Naive thymus-derived CD4-positive, alpha-beta T cell (primary cell): Measurements from ENCODE around the gene CR2. TPM values are rescaled to one million over a fixed set of nuclear protein-coding genes. Genes with fewer than 3 reads are reported as not detected.
A peak's percentile ranks its signal among the peaks of the same experiment; 100 is the strongest.

ENCODE experiments used
- ATAC-seq: fragments of 150-1000 bp; cut with Tn5 transposase; 2 replicates; pipeline ENCODE4 v1.10.0; 2021; ENCODE audit warnings: mild to moderate bottlenecking, moderate library complexity
- CTCF ChIA-PET: fragments of 350-600 bp; sonication (Branson Sonifier 250); formaldehyde crosslinking; loops from one replicate; lab custom pipeline; 2021; ENCODE audit warnings: antibody characterized with exemption; lab: Charles Lee
- POLR2A ChIA-PET: fragments of 350-600 bp; sonication (Branson Sonifier 250); formaldehyde crosslinking; loops from one replicate; lab custom pipeline; 2021; ENCODE audit warnings: antibody characterized with exemption, inconsistent platforms; lab: Charles Lee
- DNase-seq, 9 donors: peaks; one replicate each; pipeline versions ENCODE4 v3.0.0 to v3.0.0-alpha.2; 2020 to 2022; ENCODE audit warnings: mixed read lengths in 1 of 9
- H3K27ac ChIP-seq: one replicate; pipeline ENCODE4 v1.7.0; 2013; ENCODE audit warnings: mild to moderate bottlenecking, low read depth, low read length, moderate library complexity
- H3K27me3 ChIP-seq, 2 donors: one replicate each; pipeline ENCODE4 v1.7.0; 2013; ENCODE audit warnings: low read length in 2 of 2, mild to moderate bottlenecking in 2 of 2, moderate library complexity in 2 of 2; ENCODE audit not compliant: control insufficient read depth in 2 of 2, insufficient read depth in 2 of 2
- H3K36me3 ChIP-seq, 3 experiments: 1 replicate in 2 of 3; 2 replicates in 1 of 3; pipeline ENCODE4 v1.7.0; 2013; ENCODE audit warnings: low read length in 3 of 3, mild to moderate bottlenecking in 3 of 3, moderate library complexity in 1 of 3; ENCODE audit not compliant: insufficient read depth in 3 of 3, control insufficient read depth in 2 of 3
- H3K4me1 ChIP-seq, 2 donors: one replicate each; pipeline ENCODE4 v1.7.0; 2013; ENCODE audit warnings: low read length in 2 of 2, mild to moderate bottlenecking in 2 of 2, moderate library complexity in 1 of 2; ENCODE audit not compliant: control insufficient read depth in 2 of 2, insufficient read depth in 2 of 2
- H3K4me3 ChIP-seq: 2 replicates; pipeline ENCODE4 v1.7.0; 2013; ENCODE audit warnings: mild to moderate bottlenecking, low read length
- H3K9me3 ChIP-seq, 3 experiments: 1 replicate in 2 of 3; 2 replicates in 1 of 3; pipeline ENCODE4 v1.7.0; 2013; ENCODE audit warnings: low read length in 3 of 3; ENCODE audit not compliant: control insufficient read depth in 2 of 3
- H3K27ac Mint-ChIP-seq, 9 donors: one replicate each; pipeline ENCODE4 v1.8.0; 2020 to 2022; ENCODE audit warnings: mixed read lengths in 9 of 9, mild to moderate bottlenecking in 8 of 9, moderate library complexity in 5 of 9, inconsistent platforms in 2 of 9
- H3K27me3 Mint-ChIP-seq, 5 donors: one replicate each; pipeline ENCODE4 v1.8.0; 2021 to 2022; ENCODE audit warnings: mixed read lengths in 5 of 5, mild to moderate bottlenecking in 1 of 5
- H3K36me3 Mint-ChIP-seq, 5 donors: one replicate each; pipeline ENCODE4 v1.8.0; 2020 to 2022; ENCODE audit warnings: mixed read lengths in 5 of 5, mild to moderate bottlenecking in 3 of 5, inconsistent platforms in 1 of 5
- H3K4me1 Mint-ChIP-seq, 7 donors: one replicate each; pipeline ENCODE4 v1.8.0; 2020 to 2022; ENCODE audit warnings: mixed read lengths in 7 of 7, mild to moderate bottlenecking in 3 of 7, inconsistent platforms in 1 of 7
- H3K4me3 Mint-ChIP-seq, 10 donors: one replicate each; pipeline ENCODE4 v1.8.0; 2020 to 2022; ENCODE audit warnings: mild to moderate bottlenecking in 10 of 10, mixed read lengths in 10 of 10, moderate library complexity in 6 of 10, inconsistent platforms in 2 of 10
- H3K9me3 Mint-ChIP-seq, 11 donors: one replicate each; pipeline ENCODE4 v1.8.0; 2020 to 2022; ENCODE audit warnings: mixed read lengths in 11 of 11, mild to moderate bottlenecking in 4 of 11, inconsistent platforms in 1 of 11, moderate library complexity in 1 of 11
- intact Hi-C, 2 donors: fragments of 100-400 bp; cut with micrococcal nuclease; formaldehyde crosslinking; loops; one replicate each; pipeline ENCODE4 v1.15.1; 2023
- polyA plus RNA-seq, 2 donors: library from polyadenylated mRNA; unstranded; fragments of 300-500 nt; fragmentation: Illumina TruSeq; gene quantifications; one replicate each; pipeline ENCODE4 v1.2.3, GENCODE V29; 2021
- total RNA-seq, 6 experiments: library from RNA in 5 of 6; stranded (reverse) in 5 of 6; gene quantifications; 1 replicate in 5 of 6; 2 replicates in 1 of 6; pipeline ENCODE4 v1.2.3 and lab custom pipeline; 2021 to 2026

CR2 gene
- total and polyA plus RNA-seq, 7 experiments from 2014 or later, result 2.6 to 14.5 (median 8.6) TPM; not detected in 1

- Mint-ChIP-seq H3K27me3 (peaks cover 0 to 22% (median 4%) of the 10 kb centered on the region in 5 donors), H3K4me3 (no peak overlapping the region), H3K9me3 (peaks cover 0 to 14% (median 8%) of the 10 kb centered on the region in 11 donors), H3K36me3 (peaks cover 0 to 8% (median 5%) of the 10 kb centered on the region in 5 donors), H3K4me1 (no peaks in the 10 kb centered on the region), H3K27ac (peak overlapping the region in 1 of 9 donors; percentile 39)
- ATAC-seq, result no peak
- Histone ChIP-seq H3K4me1 (no peaks in the 10 kb centered on the region), H3K36me3 (no peaks in the 10 kb centered on the region), H3K27ac (no peak overlapping the region), H3K9me3 (no peaks in the 10 kb centered on the region), H3K27me3 (no peaks in the 10 kb centered on the region), H3K4me3 (no peak overlapping the region)
- intact Hi-C loops, result no loop called here
- CTCF ChIA-PET, result no interaction called here
- no peak for DNase-seq
- POLR2A ChIA-PET, result no interaction called here
Observed at GRCh38 chr1:207424570-207425131, 29.5 kb upstream of the CR2 start.

DNA sequence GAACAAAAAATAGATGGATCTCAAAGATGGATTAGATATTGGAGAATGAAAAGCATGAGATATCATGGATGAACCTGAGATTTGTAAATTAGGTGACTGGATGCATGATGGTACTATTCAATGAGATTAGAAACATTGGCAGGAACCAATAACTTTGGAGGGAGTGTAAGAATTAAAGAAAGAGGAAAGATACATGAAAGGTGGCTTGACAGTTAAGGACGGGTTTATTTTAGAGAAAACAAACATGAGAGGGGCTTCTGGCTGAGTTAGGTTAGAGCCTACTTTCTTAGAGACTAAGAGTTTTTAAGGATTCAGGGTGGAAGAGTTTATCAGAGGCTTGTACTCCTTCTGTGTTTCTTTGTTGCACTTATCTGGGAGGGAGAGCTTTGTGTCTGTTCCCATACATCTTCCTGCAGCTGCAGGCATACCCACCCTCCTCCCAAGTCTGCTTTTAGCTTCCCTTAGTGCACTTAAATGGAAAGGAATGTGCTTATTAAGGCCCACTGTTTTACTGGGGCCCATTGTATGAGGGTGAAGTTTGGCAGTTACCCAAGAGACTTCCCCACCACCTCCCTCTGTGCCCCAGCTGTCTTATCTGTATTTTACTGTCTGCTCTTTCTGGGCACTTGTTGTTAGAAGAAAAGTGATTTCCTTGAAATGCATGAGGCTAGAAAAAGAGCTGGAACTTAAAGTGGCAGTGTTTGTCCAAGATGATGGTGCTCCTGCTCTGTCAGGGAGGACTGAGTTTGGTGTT lies 26.1 kb upstream of the CR2 start:
- POLR2A ChIA-PET, result no interaction called here
- H3K4me1 Mint-ChIP-seq, result no peaks in the 10 kb centered on the region
- CTCF ChIA-PET, result no interaction called here
- H3K27me3 ChIP-seq, result no peaks in the 10 kb centered on the region
- H3K9me3 Mint-ChIP-seq, result peaks cover 0 to 2% (median 0%) of the 10 kb centered on the region in 11 donors
- H3K9me3 ChIP-seq, result no peaks in the 10 kb centered on the region
- H3K36me3 Mint-ChIP-seq, result no peaks in the 10 kb centered on the region
- ATAC-seq (no peak), DNase-seq (no peak)
- H3K4me3 ChIP-seq, result no peak overlapping the region
- peaks cover 0 to 24% (median 4%) of the 10 kb centered on the region in 5 donors for H3K27me3 Mint-ChIP-seq
- no peak overlapping the region for H3K4me3 Mint-ChIP-seq
- no peak overlapping the region for H3K27ac Mint-ChIP-seq
- no peak overlapping the region for H3K27ac ChIP-seq
- intact Hi-C loops, result no loop called here
- H3K36me3 ChIP-seq, result no peaks in the 10 kb centered on the region
- no peaks in the 10 kb centered on the region for H3K4me1 ChIP-seq

DNA sequence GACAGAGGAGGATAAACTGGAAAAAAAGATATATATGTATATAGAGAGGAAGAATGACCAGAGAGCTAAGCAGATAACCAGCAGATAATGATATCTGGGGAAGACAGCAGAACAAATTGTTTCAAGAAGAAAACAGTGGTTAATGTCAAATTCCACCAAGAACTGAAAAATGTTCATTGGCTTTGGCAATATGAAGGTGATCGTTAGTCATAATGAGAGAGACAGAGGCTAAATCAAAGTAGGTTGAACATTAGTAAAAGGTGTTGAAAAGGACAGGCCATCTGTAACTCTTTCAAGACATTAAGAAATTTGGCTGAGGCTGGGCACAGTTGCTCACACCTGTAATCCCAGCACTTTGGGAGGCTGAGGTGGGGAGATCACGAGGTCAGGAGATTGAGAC lies 25.3 kb upstream of the CR2 start:
- H3K27ac ChIP-seq, result no peak overlapping the region

GRCh38 chr1:207429963-207430362 lies 24.2 kb upstream of the CR2 start:
- H3K9me3 ChIP-seq, result no peaks in the 10 kb centered on the region
- intact Hi-C loops, result no loop called here
- no peak overlapping the region for H3K27ac ChIP-seq
- H3K27me3 ChIP-seq, result no peaks in the 10 kb centered on the region
- H3K27me3 Mint-ChIP-seq, result peaks cover 0 to 28% (median 4%) of the 10 kb centered on the region in 5 donors
- H3K36me3 Mint-ChIP-seq, result no peaks in the 10 kb centered on the region
- ChIA-PET CTCF (no interaction called here), POLR2A (no interaction called here)
- ATAC-seq, result no peak
- no peak overlapping the region for H3K27ac Mint-ChIP-seq
- H3K4me3 Mint-ChIP-seq, result no peak overlapping the region
- no peak overlapping the region for H3K4me3 ChIP-seq
- no peaks in the 10 kb centered on the region for H3K4me1 Mint-ChIP-seq
- no peak for DNase-seq
- H3K4me1 ChIP-seq, result no peaks in the 10 kb centered on the region
- H3K9me3 Mint-ChIP-seq, result no peaks in the 10 kb centered on the region
- no peaks in the 10 kb centered on the region for H3K36me3 ChIP-seq

More for the DNA sequence above, 25.3 kb upstream of the CR2 start:
- Histone ChIP-seq H3K36me3 (no peaks in the 10 kb centered on the region), H3K9me3 (no peaks in the 10 kb centered on the region), H3K4me3 (no peak overlapping the region), H3K27me3 (no peaks in the 10 kb centered on the region), H3K4me1 (no peaks in the 10 kb centered on the region)
- intact Hi-C loops, result no loop called here
- H3K27me3 Mint-ChIP-seq, result peaks cover 0 to 24% (median 4%) of the 10 kb centered on the region in 5 donors
- H3K4me3 Mint-ChIP-seq, result no peak overlapping the region
- H3K4me1 Mint-ChIP-seq, result no peaks in the 10 kb centered on the region
- ATAC-seq (no peak), DNase-seq (no peak)
- H3K36me3 Mint-ChIP-seq, result no peaks in the 10 kb centered on the region
- ChIA-PET CTCF (interaction anchor here (0.5 kb wide), 1 partner anchor 26 kb away, joined by 4 read pairs; no protein-coding TSS in a partner anchor), POLR2A (no interaction called here)
- H3K27ac Mint-ChIP-seq, result no peak overlapping the region
- H3K9me3 Mint-ChIP-seq, result peaks cover 0 to 2% (median 0%) of the 10 kb centered on the region in 11 donors

GRCh38 chr1:207430602-207431001 lies 23.5 kb upstream of the CR2 start:
- Histone ChIP-seq H3K4me1 (no peaks in the 10 kb centered on the region), H3K9me3 (no peaks in the 10 kb centered on the region), H3K36me3 (no peaks in the 10 kb centered on the region), H3K27me3 (no peaks in the 10 kb centered on the region), H3K27ac (no peak overlapping the region), H3K4me3 (no peak overlapping the region)
- POLR2A ChIA-PET, result interaction anchor here (0.7 kb wide), 1 partner anchor 714 kb away, joined by 3 read pairs; no protein-coding TSS in a partner anchor
- Mint-ChIP-seq H3K9me3 (no peaks in the 10 kb centered on the region), H3K36me3 (no peaks in the 10 kb centered on the region), H3K4me3 (no peak overlapping the region), H3K4me1 (no peaks in the 10 kb centered on the region), H3K27me3 (peaks cover 0 to 28% (median 4%) of the 10 kb centered on the region in 5 donors), H3K27ac (no peak overlapping the region)
- intact Hi-C loops, result no loop called here
- ATAC-seq, result no peak
- CTCF ChIA-PET, result interaction anchor here (0.7 kb wide), 1 partner anchor 26 kb away, joined by 3 read pairs; no protein-coding TSS in a partner anchor
- DNase-seq, result no peak

- intact Hi-C loops, result no loop called here
- H3K36me3 ChIP-seq, result no peaks in the 10 kb centered on the region
- Mint-ChIP-seq H3K36me3 (no peaks in the 10 kb centered on the region), H3K27ac (no peak overlapping the region), H3K4me1 (no peaks in the 10 kb centered on the region), H3K9me3 (no peaks in the 10 kb centered on the region), H3K4me3 (no peak overlapping the region), H3K27me3 (peaks cover 0 to 34% (median 4%) of the 10 kb centered on the region in 5 donors)
- H3K9me3 ChIP-seq, result no peaks in the 10 kb centered on the region
- no peaks in the 10 kb centered on the region for H3K27me3 ChIP-seq
- H3K27ac ChIP-seq, result no peak overlapping the region
- DNase-seq (no peak), ATAC-seq (no peak)
- ChIA-PET POLR2A (no interaction called here), CTCF (no interaction called here)
- no peaks in the 10 kb centered on the region for H3K4me1 ChIP-seq
- no peak overlapping the region for H3K4me3 ChIP-seq
Observed at GRCh38 chr1:207431508-207431907, 22.6 kb upstream of the CR2 start.
